H9 (cell line): Measurements from ENCODE around the gene UTS2R. TPM values are rescaled to one million over a fixed set of nuclear protein-coding genes. Genes with fewer than 3 reads are reported as not detected.

Experiments
- DNase-seq: peaks from one replicate; pipeline ENCODE4 v3.0.0-alpha.2; 2017
- H2AFZ ChIP-seq: one replicate; pipeline ENCODE4 v1.6.1; 2013; ENCODE audit warnings: mild to moderate bottlenecking, low read length, control low read depth, moderate library complexity
- H2AK5ac ChIP-seq: 2 replicates; pipeline ENCODE4 v1.6.1; 2013; ENCODE audit warnings: low read length, control low read depth, mixed read lengths; ENCODE audit not compliant: insufficient read length
- H2BK120ac ChIP-seq: one replicate; pipeline ENCODE4 v1.6.1; 2013; ENCODE audit warnings: low read depth, mild to moderate bottlenecking, low read length, control low read depth, inconsistent platforms; ENCODE audit not compliant: poor library complexity, severe bottlenecking
- H2BK12ac ChIP-seq: 2 replicates; pipeline ENCODE4 v1.6.1; 2013; ENCODE audit warnings: low read length, control low read depth, mixed read lengths, low read depth; ENCODE audit not compliant: insufficient read length
- H2BK15ac ChIP-seq: 2 replicates; pipeline ENCODE4 v1.6.1; 2013; ENCODE audit warnings: low read depth, low read length, control low read depth
- H2BK20ac ChIP-seq: one replicate; pipeline ENCODE4 v1.6.1; 2013; ENCODE audit warnings: low read depth, mild to moderate bottlenecking, low read length, control low read depth, inconsistent platforms; ENCODE audit not compliant: poor library complexity, severe bottlenecking
- H2BK5ac ChIP-seq: 2 replicates; pipeline ENCODE4 v1.6.1; 2013; ENCODE audit warnings: low read length, control low read depth, mixed read lengths; ENCODE audit not compliant: insufficient read length
- H3K14ac ChIP-seq: 2 replicates; pipeline ENCODE4 v1.6.1; 2013; ENCODE audit warnings: low read length, control low read depth; ENCODE audit not compliant: insufficient read depth
- H3K18ac ChIP-seq: 2 replicates; pipeline ENCODE4 v1.6.1; 2013; ENCODE audit warnings: low read depth, mild to moderate bottlenecking, mixed read lengths, low read length, control low read depth; ENCODE audit not compliant: insufficient read length
- H3K23ac ChIP-seq: 2 replicates; pipeline ENCODE4 v1.6.1; 2013; ENCODE audit warnings: low read length, control low read depth, mixed read lengths, low read depth; ENCODE audit not compliant: insufficient read length
- H3K23me2 ChIP-seq: 2 replicates; pipeline ENCODE4 v1.6.1; 2013; ENCODE audit warnings: low read depth, mild to moderate bottlenecking, mixed read lengths, low read length, control low read depth; ENCODE audit not compliant: insufficient read length, poor library complexity, severe bottlenecking
- H3K27ac ChIP-seq: 2 replicates; pipeline ENCODE4 v1.5.1; 2013; ENCODE audit warnings: low read length, control low read depth, mixed read lengths, low read depth; ENCODE audit not compliant: insufficient read length
- H3K27me3 ChIP-seq: 2 replicates; pipeline ENCODE4 v1.6.1; 2013; ENCODE audit warnings: low read length, control low read depth, inconsistent platforms; ENCODE audit not compliant: insufficient read depth
- H3K4ac ChIP-seq: 2 replicates; pipeline ENCODE4 v1.6.1; 2013; ENCODE audit warnings: low read depth, mild to moderate bottlenecking, control low read depth, inconsistent platforms, low read length, moderate library complexity
- H3K4me1 ChIP-seq: 2 replicates; pipeline ENCODE4 v1.6.1; 2013; ENCODE audit warnings: low read length, control low read depth, inconsistent platforms; ENCODE audit not compliant: insufficient read depth
- H3K4me2 ChIP-seq: 2 replicates; pipeline ENCODE4 v1.6.1; 2013; ENCODE audit warnings: low read length, control low read depth, mixed read lengths; ENCODE audit not compliant: insufficient read length, insufficient read depth
- H3K56ac ChIP-seq: 2 replicates; pipeline ENCODE4 v1.6.1; 2013; ENCODE audit warnings: low read depth, mild to moderate bottlenecking, mixed read lengths, low read length, control low read depth; ENCODE audit not compliant: insufficient read length
- H3K79me1 ChIP-seq: 2 replicates; pipeline ENCODE4 v1.6.1; 2013; ENCODE audit warnings: low read depth, mild to moderate bottlenecking, moderate library complexity, low read length, control low read depth, inconsistent platforms; ENCODE audit not compliant: insufficient read depth, poor library complexity, severe bottlenecking
- H3K79me2 ChIP-seq: 2 replicates; pipeline ENCODE4 v1.6.1; 2013; ENCODE audit warnings: low read length, control low read depth, inconsistent platforms; ENCODE audit not compliant: insufficient read depth
- H3K9ac ChIP-seq: 2 replicates; pipeline ENCODE4 v1.6.1; 2013; ENCODE audit warnings: low read length, control low read depth, mixed read lengths; ENCODE audit not compliant: insufficient read length; ENCODE audit errors: extremely low read depth
- H3K9me3 ChIP-seq: one replicate; pipeline ENCODE4 v1.6.1; 2013; ENCODE audit warnings: low read depth, low read length, inconsistent platforms; ENCODE audit not compliant: control insufficient read depth
- H3T11ph ChIP-seq: one replicate; pipeline ENCODE4 v1.6.1; 2013; ENCODE audit warnings: mild to moderate bottlenecking, low read length, control low read depth, inconsistent platforms
- H4K20me1 ChIP-seq: one replicate; pipeline ENCODE4 v1.6.1; 2013; ENCODE audit not compliant: control insufficient read depth, insufficient read length, insufficient read depth
- H4K5ac ChIP-seq: 2 replicates; pipeline ENCODE4 v1.6.1; 2013; ENCODE audit warnings: low read depth, mild to moderate bottlenecking, mixed read lengths, low read length, control low read depth; ENCODE audit not compliant: insufficient read length
- H4K8ac ChIP-seq: replicated peaks from 2 replicates; pipeline ENCODE4 v1.6.1; 2013; ENCODE audit warnings: low read length, control low read depth, mixed read lengths, low read depth; ENCODE audit not compliant: insufficient read length
- H4K91ac ChIP-seq: 2 replicates; pipeline ENCODE4 v1.6.1; 2013; ENCODE audit warnings: low read depth, mild to moderate bottlenecking, moderate library complexity, mixed read lengths, low read length, control low read depth; ENCODE audit not compliant: insufficient read length
- H3K27ac Mint-ChIP-seq, 3 experiments: 2 replicates in 2 of 3; 3 replicates in 1 of 3; pipeline ENCODE4 v1.8.0; 2020 to 2021; ENCODE audit warnings: mixed read lengths in 3 of 3, mild to moderate bottlenecking in 1 of 3, moderate library complexity in 1 of 3
- H3K27me3 Mint-ChIP-seq: 2 replicates; pipeline ENCODE4 v1.8.0; 2021; ENCODE audit warnings: low read depth, mild to moderate bottlenecking, moderate library complexity, mixed read lengths
- H3K36me3 Mint-ChIP-seq, 3 experiments: 2 replicates in 2 of 3; 3 replicates in 1 of 3; pipeline ENCODE4 v1.8.0; 2020 to 2021; ENCODE audit warnings: low read depth in 3 of 3, mixed read lengths in 3 of 3; ENCODE audit not compliant: insufficient read depth in 1 of 3
- H3K4me1 Mint-ChIP-seq, 2 experiments: 2 replicates each; pipeline ENCODE4 v1.8.0; 2020; ENCODE audit warnings: mixed read lengths in 2 of 2
- H3K4me3 Mint-ChIP-seq, 2 experiments: 2 replicates in 1 of 2; 3 replicates in 1 of 2; pipeline ENCODE4 v1.8.0; 2020 to 2021; ENCODE audit warnings: mild to moderate bottlenecking in 2 of 2, mixed read lengths in 2 of 2, moderate library complexity in 1 of 2
- H3K9me3 Mint-ChIP-seq, 2 experiments: 2 replicates in 1 of 2; 3 replicates in 1 of 2; pipeline ENCODE4 v1.8.0; 2020; ENCODE audit warnings: mild to moderate bottlenecking in 2 of 2, mixed read lengths in 2 of 2, moderate library complexity in 1 of 2
- WGBS: extraction: QIAGEN DNeasy Blood & Tissue Kit; methylation state at CpG from one replicate; pipeline ENCODE4 v1.1.7; 2013; ENCODE audit warnings: missing lambda C conversion rate, low lambda C conversion rate, mixed read lengths; ENCODE audit not compliant: insufficient read length; ENCODE audit errors: extremely low coverage; 5-methylcytosine and 5-hydroxymethylcytosine counted together
- total RNA-seq: library from RNA; stranded (reverse); gene quantifications from 2 replicates; pipeline ENCODE4 v1.2.1, GENCODE V29; 2021
- TF ChIP-seq, protein P1 (sequence below): fragments of 200-600 bp; sonication (generic); conservative IDR thresholded peaks from 3 replicates; pipeline ENCODE4 v1.8.0; 2021; ENCODE audit warnings: antibody characterized with exemption, mild to moderate bottlenecking

Gene UTS2R
- total RNA-seq, 1 experiment from 2014 or later: 0.94 TPM

DNA sequence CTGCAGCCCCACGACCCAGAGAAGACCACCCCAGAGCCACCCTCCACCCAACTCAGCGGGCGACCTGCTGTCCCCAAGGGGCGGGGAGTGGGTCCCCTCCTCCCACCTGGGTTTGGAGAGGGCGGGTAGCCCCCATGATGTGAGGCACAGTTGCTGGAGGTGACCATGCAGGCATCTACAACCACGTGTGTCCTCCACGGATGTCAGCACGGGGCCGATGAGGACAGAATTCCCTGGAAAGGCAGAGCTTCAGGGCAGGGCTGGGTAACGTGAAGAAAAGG, 7.1 kb downstream of the UTS2R start:
- WGBS: no CpG with 5 or more reads among the region's 10 CpGs
- no peak overlapping the region for H2BK15ac ChIP-seq

More for the DNA sequence above, 7.1 kb downstream of the UTS2R start:
- Histone ChIP-seq H3K4ac (no peak overlapping the region), H3K27ac (no peak overlapping the region), H3K4me2 (no peak overlapping the region), H3K79me2 (no peaks in the 10 kb centered on the region), H3T11ph (no peak overlapping the region), H3K9me3 (no peaks in the 10 kb centered on the region), H2BK20ac (no peak overlapping the region), H2BK12ac (no peak overlapping the region), H3K14ac (no peak overlapping the region), H2AK5ac (no peak overlapping the region), H2BK120ac (no peak overlapping the region), H4K8ac (no peak overlapping the region), H4K5ac (no peak overlapping the region), H3K79me1 (no peaks in the 10 kb centered on the region), H3K9ac (no peak overlapping the region), H3K4me1 (no peaks in the 10 kb centered on the region), H3K18ac (no peak overlapping the region), H3K27me3 (no peaks in the 10 kb centered on the region; the same call in 1 of the 2 replicates), H2AFZ (no peak overlapping the region), H2BK5ac (no peak overlapping the region), H3K23ac (no peak overlapping the region), H3K56ac (no peak overlapping the region), H3K23me2 (no peaks in the 10 kb centered on the region), H4K20me1 (no peaks in the 10 kb centered on the region), H4K91ac (no peak overlapping the region)
- DNase-seq: no peak
- Mint-ChIP-seq H3K36me3 (no peaks in the 10 kb centered on the region), H3K4me1 (peaks cover 5 to 10% of the 10 kb centered on the region in 2 experiments), H3K27ac (no peak overlapping the region), H3K9me3 (no peaks in the 10 kb centered on the region), H3K27me3 (peaks cover 19% of the 10 kb centered on the region), H3K4me3 (no peak overlapping the region)
- TF ChIP-seq, protein P1, sequence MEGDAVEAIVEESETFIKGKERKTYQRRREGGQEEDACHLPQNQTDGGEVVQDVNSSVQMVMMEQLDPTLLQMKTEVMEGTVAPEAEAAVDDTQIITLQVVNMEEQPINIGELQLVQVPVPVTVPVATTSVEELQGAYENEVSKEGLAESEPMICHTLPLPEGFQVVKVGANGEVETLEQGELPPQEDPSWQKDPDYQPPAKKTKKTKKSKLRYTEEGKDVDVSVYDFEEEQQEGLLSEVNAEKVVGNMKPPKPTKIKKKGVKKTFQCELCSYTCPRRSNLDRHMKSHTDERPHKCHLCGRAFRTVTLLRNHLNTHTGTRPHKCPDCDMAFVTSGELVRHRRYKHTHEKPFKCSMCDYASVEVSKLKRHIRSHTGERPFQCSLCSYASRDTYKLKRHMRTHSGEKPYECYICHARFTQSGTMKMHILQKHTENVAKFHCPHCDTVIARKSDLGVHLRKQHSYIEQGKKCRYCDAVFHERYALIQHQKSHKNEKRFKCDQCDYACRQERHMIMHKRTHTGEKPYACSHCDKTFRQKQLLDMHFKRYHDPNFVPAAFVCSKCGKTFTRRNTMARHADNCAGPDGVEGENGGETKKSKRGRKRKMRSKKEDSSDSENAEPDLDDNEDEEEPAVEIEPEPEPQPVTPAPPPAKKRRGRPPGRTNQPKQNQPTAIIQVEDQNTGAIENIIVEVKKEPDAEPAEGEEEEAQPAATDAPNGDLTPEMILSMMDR: no peak
